HCT116 (cell line): Measurements from ENCODE around the gene UBAC2. TPM values are rescaled to one million over a fixed set of nuclear protein-coding genes. Genes with fewer than 3 reads are reported as not detected.

Experiments
- ATAC-seq: fragments of 200-7000 bp; cut with Tn5 transposase; 2 replicates; pipeline ENCODE4 v1.9.1; 2020; ENCODE audit warnings: mild to moderate bottlenecking, moderate library complexity
- BruUV-seq: library from RNA; stranded (reverse); fragments of 400-500 nt; replicated peaks from 2 replicates; lab custom pipeline; 2021; lab: Mats Ljungman, UMichigan
- CTCF ChIA-PET: fragments of 300-600 bp; sonication (Branson Sonifier 250); formaldehyde crosslinking; loops from one replicate; lab custom pipeline; 2021; ENCODE audit warnings: antibody characterized with exemption; lab: Charles Lee
- POLR2A ChIA-PET: fragments of 300-600, 350-600 bp; sonication (Branson Sonifier 250); formaldehyde crosslinking; loops from one replicate; lab custom pipeline; 2021; ENCODE audit warnings: antibody characterized with exemption; lab: Charles Lee
- RAD21 ChIA-PET, 2 experiments: fragments of 300-600 bp; sonication (Branson Sonifier 250); formaldehyde crosslinking; loops; one replicate each; lab custom pipeline; 2023; ENCODE audit warnings: low total read pairs in 2 of 2; ENCODE audit not compliant: uncharacterized antibody in 2 of 2, unreplicated experiment in 2 of 2, low non-redundant PET in 1 of 2; lab: Charles Lee
- DNase-seq: peaks from one replicate; pipeline ENCODE4 v3.0.0-alpha.2; 2010; ENCODE audit warnings: low read depth, low spot score
- H2AFZ ChIP-seq: fragments of 200-600 bp; shearing (Covaris generic), sonication (generic); 2 replicates; pipeline ENCODE4 v1.6.1; 2017; ENCODE audit warnings: low read depth, mixed run types, mixed read lengths, antibody characterized with exemption, low read length; ENCODE audit not compliant: poor library complexity, severe bottlenecking
- H3K27ac ChIP-seq: 2 replicates; pipeline ENCODE4 v1.5.1; 2012; ENCODE audit warnings: low read depth, low read length
- H3K27me3 ChIP-seq: fragments of 200-600 bp; sonication (generic); 2 replicates; pipeline ENCODE4 v1.6.1; 2016; ENCODE audit warnings: mixed run types, low read length, mixed read lengths; ENCODE audit not compliant: insufficient read depth
- H3K36me3 ChIP-seq, 2 experiments: fragments of 200-500 bp in 1 of 2; fragments of 200-600 bp in 1 of 2; sonication (Bioruptor generic) in 1 of 2; sonication (generic) in 1 of 2; 2 replicates each; pipeline versions ENCODE4 v1.5.1 to v1.6.1; 2014 to 2016; ENCODE audit warnings: low read length in 2 of 2, inconsistent platforms in 1 of 2, mixed read lengths in 1 of 2, mixed run types in 1 of 2; ENCODE audit not compliant: insufficient read depth in 2 of 2, control insufficient read depth in 1 of 2
- H3K4me1 ChIP-seq, 2 experiments: fragments of 200-600 bp in 1 of 2; sonication (generic) in 1 of 2; 2 replicates each; pipeline versions ENCODE4 v1.5.1 to v1.6.1; 2012 to 2017; ENCODE audit warnings: low read length in 2 of 2, inconsistent platforms in 1 of 2, mild to moderate bottlenecking in 1 of 2, mixed read lengths in 1 of 2, mixed run types in 1 of 2, moderate library complexity in 1 of 2; ENCODE audit not compliant: insufficient read depth in 2 of 2, control insufficient read depth in 1 of 2
- H3K4me2 ChIP-seq: fragments of 200-600 bp; sonication (generic); 2 replicates; pipeline ENCODE4 v1.6.1; 2017; ENCODE audit warnings: mixed run types, low read length, mixed read lengths
- H3K4me3 ChIP-seq, 2 experiments: fragments of 200-600 bp in 1 of 2; sonication (generic) in 1 of 2; replicated peaks in 1 of 2; 2 replicates each; pipeline ENCODE4 v1.5.1; 2011 to 2016; ENCODE audit warnings: low read length in 2 of 2, control low read depth in 1 of 2, low read depth in 1 of 2, mild to moderate bottlenecking in 1 of 2, mixed read lengths in 1 of 2, mixed run types in 1 of 2
- H3K79me2 ChIP-seq: fragments of 200-600 bp; sonication (generic); 2 replicates; pipeline ENCODE4 v1.6.1; 2017; ENCODE audit warnings: mild to moderate bottlenecking, mixed run types, low read length, moderate library complexity, mixed read lengths; ENCODE audit not compliant: insufficient read depth
- H3K9ac ChIP-seq: fragments of 200-600 bp; sonication (generic); 2 replicates; pipeline ENCODE4 v1.6.1; 2016; ENCODE audit warnings: low read length, mixed read lengths
- H3K9me2 ChIP-seq: fragments of 200-600 bp; sonication (generic), shearing (Covaris generic); 2 replicates; pipeline ENCODE4 v1.6.1; 2017; ENCODE audit warnings: mixed run types, mild to moderate bottlenecking, moderate library complexity; ENCODE audit not compliant: insufficient read depth
- H3K9me3 ChIP-seq, 2 experiments: fragments of 200-500 bp in 1 of 2; fragments of 200-600 bp in 1 of 2; sonication (Bioruptor generic) in 1 of 2; sonication (generic) in 1 of 2; 2 replicates each; pipeline ENCODE4 v1.6.1; 2014 to 2017; ENCODE audit warnings: low read length in 2 of 2, mixed read lengths in 2 of 2, inconsistent platforms in 1 of 2, low read depth in 1 of 2, mild to moderate bottlenecking in 1 of 2, mixed run types in 1 of 2, moderate library complexity in 1 of 2; ENCODE audit not compliant: control insufficient read depth in 1 of 2, insufficient read depth in 1 of 2
- H4K20me1 ChIP-seq: fragments of 200-600 bp; sonication (generic), shearing (Covaris generic); 2 replicates; pipeline ENCODE4 v1.6.1; 2017; ENCODE audit warnings: mixed run types, mild to moderate bottlenecking, moderate library complexity; ENCODE audit not compliant: insufficient read depth
- CEBPB ChIP-seq: IDR thresholded peaks from 2 replicates; pipeline ENCODE4 v1.6.1; 2012; ENCODE audit warnings: low read depth
- FOSL1 ChIP-seq: IDR thresholded peaks from 2 replicates; pipeline ENCODE4 v1.6.1; 2012; ENCODE audit warnings: low read depth
- MAX ChIP-seq: IDR thresholded peaks from 2 replicates; pipeline ENCODE4 v1.6.1; 2012
- SIN3A ChIP-seq: IDR thresholded peaks from 2 replicates; pipeline ENCODE4 v1.6.1; 2012; ENCODE audit warnings: low read depth
- SRF ChIP-seq: IDR thresholded peaks from 2 replicates; pipeline ENCODE4 v1.6.1; 2012; ENCODE audit warnings: low read depth
- ZBTB33 ChIP-seq: IDR thresholded peaks from 2 replicates; pipeline ENCODE4 v1.6.1; 2011; ENCODE audit warnings: mild to moderate bottlenecking, low read length, moderate library complexity; ENCODE audit not compliant: insufficient replicate concordance; ENCODE audit errors: extremely low read depth
- intact Hi-C: fragments of 100-400 bp; cut with micrococcal nuclease; formaldehyde crosslinking; loops from 2 replicates; pipeline ENCODE4 v1.10.0; 2022
- total RNA-seq: library from RNA; stranded (reverse); gene quantifications from one replicate; pipeline ENCODE4 v1.2.1, GENCODE V29; 2021; ENCODE audit not compliant: unreplicated experiment
- TF ChIP-seq, protein P1 (sequence below): IDR thresholded peaks from 2 replicates; pipeline ENCODE4 v1.6.1; 2012

Gene UBAC2
- total RNA-seq, 1 experiment from 2014 or later = 67.4 TPM

DNA sequence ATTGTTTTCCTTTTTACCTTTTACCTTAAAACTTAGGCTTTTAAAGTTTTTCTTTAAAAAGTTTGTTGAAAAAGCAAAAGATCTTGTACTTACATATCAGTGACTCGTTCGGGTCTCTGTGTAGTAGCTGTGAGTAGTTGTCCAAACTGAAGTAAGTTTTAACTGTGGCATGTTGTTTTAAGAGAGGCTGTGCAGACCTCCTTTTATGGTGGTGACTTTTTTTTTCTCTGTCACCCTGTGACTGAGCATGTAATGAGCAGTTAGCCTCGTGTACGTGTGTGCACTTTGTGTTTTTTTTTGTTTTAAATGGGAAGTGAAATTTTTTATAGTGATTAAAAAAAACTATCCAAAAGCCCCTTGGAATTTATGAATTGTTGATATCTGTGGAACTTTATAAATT is 106.6 kb downstream of the UBAC2 start, which contains the start of gene GPR183:
GPR183 (minus strand) TSS at position 153 of the 400 bp plus-strand sequence. CDS start 11,254 bp downstream, outside the sequence.
- TF ChIP-seq FOSL1 (no peak), ZBTB33 (no peak), MAX (0 out of 2 replicates have a peak, but pooled peaks have one; percentile 7), SIN3A (no peak), SRF (peak; percentile 62), CEBPB (no peak)
- TF ChIP-seq, protein P1, sequence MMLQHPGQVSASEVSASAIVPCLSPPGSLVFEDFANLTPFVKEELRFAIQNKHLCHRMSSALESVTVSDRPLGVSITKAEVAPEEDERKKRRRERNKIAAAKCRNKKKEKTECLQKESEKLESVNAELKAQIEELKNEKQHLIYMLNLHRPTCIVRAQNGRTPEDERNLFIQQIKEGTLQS = no peak
- Histone ChIP-seq H3K4me2 (peak within 1 kb of the TSS; percentile 52), H3K27me3 (no peaks in the 10 kb centered on the region), H3K9me2 (no peaks in the 10 kb centered on the region), H3K9ac (peak within 1 kb of the TSS; percentile 35), H3K9me3 (no peaks in the 10 kb centered on the region), H3K27ac (peak within 1 kb of the TSS; percentile 39; the same call in 1 of the 2 replicates), H3K36me3 (0 out of 4 replicates have a peak, but pooled peaks cover 0 to 6% of the 10 kb centered on the region in 2 experiments), H3K4me3 (no peak within 1 kb of the TSS), H2AFZ (no peak within 1 kb of the TSS), H4K20me1 (no peaks in the 10 kb centered on the region), H3K4me1 (peaks cover 40 to 66% of the 10 kb centered on the region in 2 experiments), H3K79me2 (peaks cover 23% of the 10 kb centered on the region)
- BruUV-seq = no TSS peak
- DNase-seq (no peak), ATAC-seq (peak; percentile 43; the same call in 1 of the 2 replicates)
- ChIA-PET CTCF (interaction anchor here (1.0 kb wide), 1 partner anchor 9 kb away, joined by 3 read pairs; no protein-coding TSS in a partner anchor), POLR2A (no interaction called here), RAD21 (no interaction called here)
- intact Hi-C loops = no loop called here
